ENCODE data around the gene BCAP29. TPM values are rescaled to one million over a fixed set of nuclear protein-coding genes. Genes with fewer than 3 reads are reported as not detected.

The BCAP29 gene
- total RNA-seq, 1 donor from 2014 or later, result 28.1 TPM

DNA sequence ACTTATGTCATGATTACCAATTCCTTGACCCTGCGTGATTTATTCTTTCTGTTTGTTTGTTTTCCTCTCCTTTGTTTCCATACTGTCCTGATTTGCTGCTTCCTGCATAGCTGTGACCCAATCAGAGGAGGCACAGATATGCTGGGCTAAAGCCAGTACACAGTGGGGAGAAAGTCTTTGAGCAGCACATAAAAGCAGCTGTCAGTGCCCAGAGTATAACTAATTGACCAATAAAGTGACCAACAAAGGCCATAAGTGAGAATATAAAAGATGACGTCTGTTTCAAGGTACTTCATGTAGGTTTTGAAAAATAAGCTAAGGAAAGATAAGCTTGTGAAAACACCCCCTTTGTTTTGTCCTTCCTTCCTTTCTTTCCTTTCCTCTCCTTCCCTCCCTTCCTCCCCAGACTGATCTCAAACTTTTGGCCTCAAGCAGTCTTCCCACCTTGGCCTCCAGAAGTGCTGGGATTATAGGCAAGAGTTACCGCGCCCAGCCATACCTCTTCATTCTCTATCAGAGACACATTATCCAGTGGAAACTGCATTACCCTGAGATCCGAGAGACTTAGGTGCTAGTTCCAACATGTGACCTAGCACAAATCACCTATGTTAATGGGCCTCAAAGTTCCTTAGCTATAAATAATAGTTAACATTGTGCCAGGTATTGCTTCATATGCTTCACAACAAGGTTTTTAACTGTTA lies 17.0 kb downstream of the BCAP29 start:
- H3K4me3 Mint-ChIP-seq, result no peak overlapping the region
- H3K27me3 Mint-ChIP-seq (ENCODE audit: low read depth), result no peaks in the 10 kb centered on the region
- peaks cover 20% of the 10 kb centered on the region for H3K36me3 Mint-ChIP-seq
- peaks cover 2% of the 10 kb centered on the region for H3K4me1 Mint-ChIP-seq
- TF ChIP-seq CTCF (IDR thresholded peaks at IDR 0.05; ENCODE audit: unreplicated experiment), result no peak
- H3K9me3 Mint-ChIP-seq, result no peaks in the 10 kb centered on the region
- H3K27ac Mint-ChIP-seq, result no peak overlapping the region
- no peak for DNase-seq (ENCODE audit: low spot score in 2 of 2, unreplicated experiment in 2 of 2)

GRCh38 chr7:107597582-107597916 lies 17.5 kb downstream of the BCAP29 start:
- H3K27ac Mint-ChIP-seq, result no peak overlapping the region
- no peak overlapping the region for H3K4me3 Mint-ChIP-seq
- peaks cover 2% of the 10 kb centered on the region for H3K4me1 Mint-ChIP-seq
- no peak for TF ChIP-seq CTCF (IDR thresholded peaks at IDR 0.05; ENCODE audit: unreplicated experiment)
- H3K36me3 Mint-ChIP-seq, result peaks cover 21% of the 10 kb centered on the region
- H3K27me3 Mint-ChIP-seq (ENCODE audit: low read depth), result no peaks in the 10 kb centered on the region
- no peaks in the 10 kb centered on the region for H3K9me3 Mint-ChIP-seq
- no peak for DNase-seq (ENCODE audit: low spot score in 2 of 2, unreplicated experiment in 2 of 2)

GRCh38 chr7:107597953-107598352 lies 17.9 kb downstream of the BCAP29 start:
- DNase-seq (ENCODE audit: low spot score in 2 of 2, unreplicated experiment in 2 of 2), result no peak
- Mint-ChIP-seq H3K27me3 (ENCODE audit: low read depth) (no peaks in the 10 kb centered on the region), H3K9me3 (no peaks in the 10 kb centered on the region), H3K36me3 (peaks cover 21% of the 10 kb centered on the region), H3K4me3 (no peak overlapping the region), H3K27ac (no peak overlapping the region), H3K4me1 (peaks cover 2% of the 10 kb centered on the region)
- no peak for TF ChIP-seq CTCF (IDR thresholded peaks at IDR 0.05; ENCODE audit: unreplicated experiment)

DNA sequence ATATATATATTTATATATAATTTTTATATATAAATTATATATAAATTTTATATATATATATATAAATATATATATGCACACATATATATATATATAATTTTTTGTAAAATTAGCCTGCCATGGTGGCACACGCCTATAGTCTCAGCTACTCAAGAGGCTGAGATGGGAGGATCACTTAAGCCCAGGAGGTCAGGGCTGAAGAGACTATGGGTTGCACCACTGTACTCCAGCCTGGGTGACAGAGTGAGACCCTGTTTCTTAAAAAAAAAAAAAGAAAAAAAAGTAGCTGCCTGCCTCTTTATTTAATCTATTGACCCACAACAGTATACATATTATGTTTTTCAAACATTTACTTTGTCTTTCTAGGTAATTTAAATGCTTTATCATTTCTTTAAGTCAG lies 19.2 kb downstream of the BCAP29 start:
- TF ChIP-seq CTCF (IDR thresholded peaks at IDR 0.05; ENCODE audit: unreplicated experiment), result no peak
- H3K36me3 Mint-ChIP-seq, result peaks cover 12% of the 10 kb centered on the region
- no peak overlapping the region for H3K4me3 Mint-ChIP-seq
- no peak for DNase-seq (ENCODE audit: low spot score in 2 of 2, unreplicated experiment in 2 of 2)
- peaks cover 2% of the 10 kb centered on the region for H3K4me1 Mint-ChIP-seq
- H3K9me3 Mint-ChIP-seq, result no peaks in the 10 kb centered on the region
- no peak overlapping the region for H3K27ac Mint-ChIP-seq
- no peaks in the 10 kb centered on the region for H3K27me3 Mint-ChIP-seq (ENCODE audit: low read depth)

- no peak for TF ChIP-seq CTCF (IDR thresholded peaks at IDR 0.05; ENCODE audit: unreplicated experiment)
- Mint-ChIP-seq H3K27ac (no peak overlapping the region), H3K4me1 (peaks cover 2% of the 10 kb centered on the region), H3K4me3 (no peak overlapping the region), H3K27me3 (ENCODE audit: low read depth) (no peaks in the 10 kb centered on the region), H3K9me3 (no peaks in the 10 kb centered on the region), H3K36me3 (peaks cover 8% of the 10 kb centered on the region)
- no peak for DNase-seq (ENCODE audit: low spot score in 2 of 2, unreplicated experiment in 2 of 2)
These were observed 20.8 kb downstream of the BCAP29 start for GRCh38 chr7:107600816-107601215.

All from mesothelial cell of epicardium (in vitro differentiated cells).